ENCODE measurements around the gene HOXB4. TPM values are rescaled to one million over a fixed set of nuclear protein-coding genes. Genes with fewer than 3 reads are reported as not detected.

HOXB4 gene
- total RNA-seq, 1 donor from 2014 or later = 2.4 TPM

GRCh38 chr17:48615047-48615962, 37.2 kb upstream of the HOXB4 start, which contains the start of gene HOXB8:
HOXB8 (minus strand) TSS chr17:48615292; CDS start chr17:48614704, 588 bp downstream.
- ATAC-seq = no peak

GRCh38 chr17:48613862-48614694, 35.9 kb upstream of the HOXB4 start:
- no peak for ATAC-seq

GRCh38 chr17:48612854-48613691, 34.9 kb upstream of the HOXB4 start:
- no peak for ATAC-seq

GRCh38 chr17:48612456-48612853, 34.3 kb upstream of the HOXB4 start:
- ATAC-seq = no peak

GRCh38 chr17:48611681-48612455, 33.7 kb upstream of the HOXB4 start:
- ATAC-seq = no peak

GRCh38 chr17:48611213-48611612, 33.1 kb upstream of the HOXB4 start:
- no peak for ATAC-seq

- peak; percentile 28 for ATAC-seq
These were observed 32.4 kb upstream of the HOXB4 start, which contains the start of gene HOXB7 for GRCh38 chr17:48610282-48611211. HOXB7 (minus strand) TSS chr17:48611017; CDS start chr17:48610918, 99 bp downstream.

GRCh38 chr17:48609759-48610281, 31.7 kb upstream of the HOXB4 start:
- ATAC-seq = no peak

- ATAC-seq = no peak
These were observed 30.9 kb upstream of the HOXB4 start for GRCh38 chr17:48609033-48609432.

GRCh38 chr17:48608494-48608834, 30.3 kb upstream of the HOXB4 start:
- ATAC-seq = no peak

- no peak for ATAC-seq
These were observed 28.9 kb upstream of the HOXB4 start for GRCh38 chr17:48606892-48607614.

GRCh38 chr17:48605991-48606891, 28.1 kb upstream of the HOXB4 start:
- ATAC-seq = no peak

GRCh38 chr17:48605409-48605919, 27.3 kb upstream of the HOXB4 start:
- ATAC-seq = no peak

GRCh38 chr17:48604770-48605329, 26.7 kb upstream of the HOXB4 start, which contains the start of gene HOXB6:
HOXB6 (minus strand) TSS chr17:48604986; CDS start chr17:48598150, 6,836 bp downstream.
- ATAC-seq = no peak

- no peak for ATAC-seq
These were observed 26.0 kb upstream of the HOXB4 start for GRCh38 chr17:48603959-48604769.

GRCh38 chr17:48601539-48602425, 23.6 kb upstream of the HOXB4 start:
- no peak for ATAC-seq
